ENCODE results near the gene MAP3K8.

The MAP3K8 gene

DNA sequence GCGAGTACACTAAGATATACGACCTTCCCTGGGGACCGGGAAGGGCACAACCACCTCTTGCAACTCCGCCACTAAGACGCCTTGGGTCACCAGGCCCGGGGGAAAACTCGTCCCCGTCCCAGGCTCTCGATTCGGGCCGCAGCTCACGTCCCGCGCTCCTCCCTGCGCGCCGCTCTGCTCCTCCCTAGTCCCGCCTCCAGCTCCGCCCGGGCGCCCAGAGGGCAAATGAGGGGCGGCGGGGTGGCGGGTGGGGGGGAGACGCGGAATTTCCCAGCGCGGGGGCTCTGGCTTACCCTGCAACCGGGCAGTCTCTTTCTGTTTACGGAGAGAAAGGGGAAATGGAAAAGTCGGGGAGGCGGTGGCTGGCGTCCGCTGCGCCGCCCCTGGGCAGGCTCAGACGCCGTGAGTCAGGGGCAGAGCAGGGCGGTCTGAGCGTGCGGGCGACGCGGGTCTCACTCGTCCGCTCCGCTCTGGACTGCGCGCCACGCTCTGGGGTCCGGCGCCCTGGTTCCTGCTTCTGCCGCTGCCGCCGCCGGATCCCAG lies at the start of gene MAP3K8:
Gene MAP3K8 (plus strand): TSS at position 455 of the 543 bp plus-strand sequence. CDS start 4,755 bp downstream, outside the sequence.
- peak within 1 kb of the TSS; percentile 76 for H3K4me3 ChIP-seq (ENCODE audit: low read depth, low read length)
- no peaks in the 10 kb centered on the region for H3K9me3 ChIP-seq (ENCODE audit: control insufficient read depth, insufficient read depth, low read depth, low read length)
- H3K9ac ChIP-seq (ENCODE audit: low read length): peak within 1 kb of the TSS; percentile 54
- H3K27ac ChIP-seq (ENCODE audit: low read depth, low read length): peak within 1 kb of the TSS; percentile 92
- H3K36me3 ChIP-seq (ENCODE audit: control insufficient read depth, insufficient read depth, low read length): peaks cover 4% of the 10 kb centered on the region; the same call in 1 of the 2 replicates
- H3K4me1 ChIP-seq (ENCODE audit: control insufficient read depth, insufficient read depth, low read length): peaks cover 32% of the 10 kb centered on the region
- peaks cover 9% of the 10 kb centered on the region; the same call in 1 of the 2 replicates for H3K27me3 ChIP-seq (ENCODE audit: control insufficient read depth, insufficient read depth, low read length)

DNA sequence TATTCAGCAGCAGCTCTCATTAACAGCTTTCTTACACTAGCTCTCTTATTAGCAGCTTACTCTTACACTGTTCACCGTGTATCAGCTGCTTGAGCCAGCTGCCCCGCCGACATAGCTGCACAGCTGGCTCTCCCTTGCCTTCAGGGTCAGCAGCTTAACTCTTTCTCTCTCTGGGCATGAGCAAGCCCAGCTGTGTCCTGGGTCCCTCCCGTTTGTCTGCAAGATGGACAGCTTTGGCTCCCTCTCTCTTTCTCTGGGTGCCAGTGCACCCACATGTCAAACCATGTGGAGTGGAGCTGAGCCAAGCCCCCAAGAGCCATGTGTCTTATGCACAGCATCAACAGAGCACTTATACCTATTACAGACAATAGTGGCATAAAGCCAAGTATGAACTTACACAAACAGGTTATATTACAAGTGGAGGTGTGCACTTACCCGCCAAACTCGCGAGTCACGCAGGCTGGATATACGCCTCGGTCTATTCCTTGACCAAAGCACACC lies 49.2 kb upstream of the MAP3K8 start:
- Histone ChIP-seq H3K4me3 (ENCODE audit: low read depth, low read length) (no peak overlapping the region), H3K4me1 (ENCODE audit: control insufficient read depth, insufficient read depth, low read length) (no peaks in the 10 kb centered on the region), H3K9me3 (ENCODE audit: control insufficient read depth, insufficient read depth, low read depth, low read length) (no peaks in the 10 kb centered on the region), H3K27ac (ENCODE audit: low read depth, low read length) (no peak overlapping the region), H3K27me3 (ENCODE audit: control insufficient read depth, insufficient read depth, low read length) (no peaks in the 10 kb centered on the region), H3K36me3 (ENCODE audit: control insufficient read depth, insufficient read depth, low read length) (no peaks in the 10 kb centered on the region), H3K9ac (ENCODE audit: low read length) (no peak overlapping the region)

DNA sequence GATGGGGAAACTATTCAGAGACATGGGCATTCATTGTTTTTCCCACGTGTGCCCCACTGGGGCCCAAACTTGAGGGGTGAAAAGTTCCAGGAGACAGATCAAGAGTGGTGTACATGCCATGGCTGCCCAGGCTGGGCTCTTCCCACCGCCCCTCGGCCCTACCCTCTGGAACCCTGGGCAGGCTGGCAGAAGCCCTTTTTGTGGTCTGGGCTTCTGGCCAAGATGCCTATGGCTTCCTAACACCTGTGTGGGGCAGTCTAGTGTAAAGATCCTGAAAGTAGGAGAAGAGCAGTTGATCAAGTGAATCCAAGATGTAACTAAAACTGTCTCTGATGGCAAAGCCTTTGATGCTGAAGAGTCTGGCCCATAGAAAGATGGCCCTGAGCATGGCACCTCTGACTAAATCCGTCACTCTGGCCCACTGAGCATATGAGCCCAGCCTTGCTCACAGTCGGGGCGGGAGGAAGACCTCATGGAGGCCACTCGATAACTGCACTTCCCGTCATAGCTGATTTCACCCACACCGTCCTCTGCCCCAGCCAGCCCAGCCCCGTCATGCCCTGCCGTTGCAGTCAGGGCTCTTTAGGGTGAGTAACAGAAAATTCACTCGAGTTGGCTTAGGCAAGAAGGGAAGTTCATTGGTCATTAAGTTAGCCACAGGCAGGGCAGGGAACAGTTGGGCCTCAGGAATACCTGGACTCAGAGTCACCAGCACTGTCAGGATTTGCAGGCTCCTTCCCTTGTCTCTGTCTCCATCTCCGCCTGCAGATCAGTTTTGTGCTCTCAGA lies 47.0 kb upstream of the MAP3K8 start:
- Histone ChIP-seq H3K27ac (ENCODE audit: low read depth, low read length) (no peak overlapping the region), H3K9me3 (ENCODE audit: control insufficient read depth, insufficient read depth, low read depth, low read length) (no peaks in the 10 kb centered on the region), H3K4me3 (ENCODE audit: low read depth, low read length) (no peak overlapping the region), H3K4me1 (ENCODE audit: control insufficient read depth, insufficient read depth, low read length) (no peaks in the 10 kb centered on the region), H3K27me3 (ENCODE audit: control insufficient read depth, insufficient read depth, low read length) (no peaks in the 10 kb centered on the region), H3K9ac (ENCODE audit: low read length) (no peak overlapping the region), H3K36me3 (ENCODE audit: control insufficient read depth, insufficient read depth, low read length) (no peaks in the 10 kb centered on the region)

DNA sequence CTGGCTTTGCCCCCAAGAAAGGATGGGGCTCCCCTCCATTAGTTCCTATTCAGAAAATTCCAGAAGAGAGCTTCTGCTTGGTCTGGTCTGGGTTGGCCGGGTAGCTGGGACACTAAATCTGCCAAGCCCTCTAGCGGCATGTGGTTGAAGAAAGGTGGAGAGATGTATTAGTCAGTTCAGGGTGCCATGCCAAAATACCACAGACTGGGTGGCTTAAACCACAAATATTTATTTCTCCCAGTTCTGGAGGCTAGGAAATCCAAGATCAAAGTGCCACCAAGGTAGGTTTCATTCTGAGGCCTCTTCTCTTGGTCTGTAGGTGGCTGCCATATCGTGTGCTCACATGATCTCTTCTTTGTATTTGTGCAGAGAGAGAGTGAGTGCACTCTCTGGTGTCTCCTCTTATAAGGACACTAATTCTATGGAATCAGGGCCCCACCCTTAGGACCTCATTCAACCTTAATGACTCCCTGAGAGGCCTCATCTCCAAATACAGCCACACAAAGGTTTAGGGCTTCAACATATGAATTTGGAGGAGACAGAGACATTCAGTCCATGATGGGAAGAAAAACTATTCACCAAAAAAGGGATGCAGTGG lies 46.2 kb upstream of the MAP3K8 start:
- H3K4me3 ChIP-seq (ENCODE audit: low read depth, low read length): no peak overlapping the region
- H3K9me3 ChIP-seq (ENCODE audit: control insufficient read depth, insufficient read depth, low read depth, low read length): no peaks in the 10 kb centered on the region
- H3K4me1 ChIP-seq (ENCODE audit: control insufficient read depth, insufficient read depth, low read length): no peaks in the 10 kb centered on the region
- no peak overlapping the region for H3K9ac ChIP-seq (ENCODE audit: low read length)
- no peak overlapping the region for H3K27ac ChIP-seq (ENCODE audit: low read depth, low read length)
- H3K36me3 ChIP-seq (ENCODE audit: control insufficient read depth, insufficient read depth, low read length): no peaks in the 10 kb centered on the region
- no peaks in the 10 kb centered on the region for H3K27me3 ChIP-seq (ENCODE audit: control insufficient read depth, insufficient read depth, low read length)

DNA sequence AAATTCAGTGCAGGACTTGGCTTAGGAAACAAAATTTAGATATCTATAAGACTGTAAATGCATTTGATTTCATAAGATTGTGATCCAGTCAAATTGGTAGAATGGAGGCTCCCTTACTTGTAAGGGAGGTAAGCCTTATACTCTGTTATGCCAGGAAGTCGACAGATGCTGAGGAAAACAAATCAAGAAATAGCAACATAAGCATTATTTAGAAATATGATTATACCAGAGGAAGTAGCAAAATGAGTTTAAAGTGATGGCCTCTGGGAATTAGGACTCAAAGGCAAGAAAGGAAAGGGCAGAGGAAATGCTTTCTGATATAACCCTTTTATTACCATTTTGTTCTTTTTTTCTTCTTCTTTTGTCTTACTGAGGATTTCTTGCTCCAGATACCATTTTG lies 44.4 kb upstream of the MAP3K8 start:
- H3K27ac ChIP-seq (ENCODE audit: low read depth, low read length): no peak overlapping the region
- no peaks in the 10 kb centered on the region for H3K4me1 ChIP-seq (ENCODE audit: control insufficient read depth, insufficient read depth, low read length)
- H3K36me3 ChIP-seq (ENCODE audit: control insufficient read depth, insufficient read depth, low read length): no peaks in the 10 kb centered on the region
- H3K4me3 ChIP-seq (ENCODE audit: low read depth, low read length): no peak overlapping the region
- no peaks in the 10 kb centered on the region for H3K27me3 ChIP-seq (ENCODE audit: control insufficient read depth, insufficient read depth, low read length)
- H3K9ac ChIP-seq (ENCODE audit: low read length): no peak overlapping the region
- no peaks in the 10 kb centered on the region for H3K9me3 ChIP-seq (ENCODE audit: control insufficient read depth, insufficient read depth, low read depth, low read length)

DNA sequence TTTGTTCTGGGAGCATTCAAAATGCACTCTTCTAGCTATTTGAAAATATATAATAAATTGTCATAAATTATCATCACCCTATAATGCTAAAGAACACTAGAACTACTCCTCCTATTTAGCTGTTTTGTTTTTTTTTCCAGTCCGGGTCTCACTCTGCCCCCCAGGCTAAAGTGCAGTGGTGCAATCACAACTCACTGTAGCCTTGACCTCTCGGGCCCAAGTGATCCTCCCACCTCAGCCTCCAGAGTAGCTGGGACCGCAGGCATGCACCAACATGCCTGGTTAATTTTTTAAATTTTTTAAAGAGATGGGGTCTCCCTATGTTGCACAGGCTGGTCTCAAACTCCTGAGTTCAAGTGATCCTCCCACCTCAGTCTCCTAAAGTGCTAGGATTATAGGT lies 43.8 kb upstream of the MAP3K8 start:
- H3K9me3 ChIP-seq (ENCODE audit: control insufficient read depth, insufficient read depth, low read depth, low read length): no peaks in the 10 kb centered on the region
- H3K4me1 ChIP-seq (ENCODE audit: control insufficient read depth, insufficient read depth, low read length): no peaks in the 10 kb centered on the region
- no peak overlapping the region for H3K27ac ChIP-seq (ENCODE audit: low read depth, low read length)
- no peaks in the 10 kb centered on the region for H3K36me3 ChIP-seq (ENCODE audit: control insufficient read depth, insufficient read depth, low read length)
- no peak overlapping the region for H3K9ac ChIP-seq (ENCODE audit: low read length)
- H3K4me3 ChIP-seq (ENCODE audit: low read depth, low read length): no peak overlapping the region
- H3K27me3 ChIP-seq (ENCODE audit: control insufficient read depth, insufficient read depth, low read length): no peaks in the 10 kb centered on the region

DNA sequence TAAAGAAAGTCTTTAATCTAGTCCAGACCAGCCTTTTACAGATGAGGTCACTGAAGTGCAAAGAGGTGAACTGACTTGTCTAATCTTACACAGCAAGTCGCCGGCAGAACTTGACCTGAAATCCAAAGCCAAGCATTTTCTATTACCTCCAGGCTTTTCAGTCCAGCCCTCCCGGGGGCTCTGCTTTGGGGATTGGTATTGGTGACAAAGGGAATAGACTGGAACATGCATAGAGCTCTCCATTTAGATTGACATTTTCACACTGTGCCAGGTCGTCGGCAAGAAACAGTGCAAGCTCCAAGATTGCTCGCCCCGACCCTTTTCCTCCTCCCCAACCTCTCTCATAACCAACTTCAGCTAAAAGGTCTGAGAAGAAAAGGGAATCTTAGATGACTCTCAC lies 42.7 kb upstream of the MAP3K8 start:
- H3K4me1 ChIP-seq (ENCODE audit: control insufficient read depth, insufficient read depth, low read length): no peaks in the 10 kb centered on the region
- H3K4me3 ChIP-seq (ENCODE audit: low read depth, low read length): no peak overlapping the region
- no peak overlapping the region for H3K9ac ChIP-seq (ENCODE audit: low read length)
- H3K9me3 ChIP-seq (ENCODE audit: control insufficient read depth, insufficient read depth, low read depth, low read length): no peaks in the 10 kb centered on the region
- H3K36me3 ChIP-seq (ENCODE audit: control insufficient read depth, insufficient read depth, low read length): no peaks in the 10 kb centered on the region
- H3K27me3 ChIP-seq (ENCODE audit: control insufficient read depth, insufficient read depth, low read length): no peaks in the 10 kb centered on the region
- H3K27ac ChIP-seq (ENCODE audit: low read depth, low read length): no peak overlapping the region

DNA sequence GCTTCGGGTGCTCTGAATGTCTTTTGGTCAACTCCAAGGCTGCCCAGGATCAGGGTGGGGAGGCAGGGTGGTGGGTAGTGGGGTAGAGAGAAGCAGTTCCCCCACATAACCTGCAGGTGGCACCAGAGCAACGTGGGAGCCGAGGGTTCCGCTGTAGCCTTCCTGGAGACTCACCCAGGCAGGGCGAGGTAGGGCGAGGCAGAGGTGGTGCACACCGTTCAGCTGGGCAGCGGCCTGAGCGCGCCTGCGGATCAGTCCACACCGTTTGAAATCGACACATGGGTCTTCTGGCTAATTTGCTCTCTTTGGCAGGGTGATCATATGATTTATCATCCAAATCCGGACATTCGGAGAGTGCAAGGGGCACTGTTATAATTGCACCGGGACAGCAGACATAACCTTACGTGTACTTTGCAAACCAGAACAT lies 41.4 kb upstream of the MAP3K8 start:
- no peaks in the 10 kb centered on the region for H3K9me3 ChIP-seq (ENCODE audit: control insufficient read depth, insufficient read depth, low read depth, low read length)
- no peaks in the 10 kb centered on the region for H3K27me3 ChIP-seq (ENCODE audit: control insufficient read depth, insufficient read depth, low read length)
- no peak overlapping the region for H3K4me3 ChIP-seq (ENCODE audit: low read depth, low read length)
- no peak overlapping the region for H3K27ac ChIP-seq (ENCODE audit: low read depth, low read length)
- no peaks in the 10 kb centered on the region for H3K36me3 ChIP-seq (ENCODE audit: control insufficient read depth, insufficient read depth, low read length)
- H3K9ac ChIP-seq (ENCODE audit: low read length): no peak overlapping the region
- no peaks in the 10 kb centered on the region for H3K4me1 ChIP-seq (ENCODE audit: control insufficient read depth, insufficient read depth, low read length)

DNA sequence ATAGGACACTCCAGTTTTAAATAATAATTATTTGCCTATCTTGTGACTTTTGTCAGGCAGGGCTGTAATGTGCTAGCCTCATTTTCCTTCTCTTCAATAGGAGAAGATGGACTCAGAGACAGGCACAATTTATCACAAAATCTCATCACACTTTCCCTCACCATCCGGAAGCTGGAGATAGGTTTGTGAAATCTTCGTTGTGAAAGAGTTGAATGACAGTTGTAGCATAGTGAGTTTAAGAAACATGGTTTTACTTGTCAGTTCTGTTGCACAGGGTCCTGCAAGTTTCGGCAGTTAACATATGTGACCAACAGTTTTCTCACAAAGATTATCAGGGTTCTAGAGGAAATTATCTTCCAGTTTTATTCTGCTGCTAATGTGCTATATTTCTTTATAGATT lies 37.7 kb upstream of the MAP3K8 start:
- H3K27ac ChIP-seq (ENCODE audit: low read depth, low read length): no peak overlapping the region
- H3K36me3 ChIP-seq (ENCODE audit: control insufficient read depth, insufficient read depth, low read length): no peaks in the 10 kb centered on the region
- no peaks in the 10 kb centered on the region for H3K4me1 ChIP-seq (ENCODE audit: control insufficient read depth, insufficient read depth, low read length)
- no peak overlapping the region for H3K9ac ChIP-seq (ENCODE audit: low read length)
- no peak overlapping the region for H3K4me3 ChIP-seq (ENCODE audit: low read depth, low read length)
- no peaks in the 10 kb centered on the region for H3K27me3 ChIP-seq (ENCODE audit: control insufficient read depth, insufficient read depth, low read length)
- no peaks in the 10 kb centered on the region for H3K9me3 ChIP-seq (ENCODE audit: control insufficient read depth, insufficient read depth, low read depth, low read length)

DNA sequence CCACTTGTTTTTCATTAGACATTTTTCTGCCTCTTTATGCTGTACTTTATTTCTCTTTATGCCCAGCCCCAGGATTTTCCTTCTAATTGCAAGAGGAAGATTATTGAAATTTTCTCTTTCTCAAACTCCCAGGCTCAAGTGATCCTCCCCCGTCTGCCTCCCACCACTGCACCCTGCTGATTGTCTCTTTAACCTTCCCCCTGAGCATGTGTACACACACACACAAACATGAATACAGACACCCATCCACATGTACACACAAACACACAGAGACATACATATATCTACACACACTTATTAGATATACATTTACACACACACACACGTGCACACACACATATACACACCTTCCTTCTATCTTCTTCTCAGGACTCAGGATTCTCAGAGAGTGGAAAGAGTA lies 37.3 kb upstream of the MAP3K8 start:
- no peaks in the 10 kb centered on the region for H3K36me3 ChIP-seq (ENCODE audit: control insufficient read depth, insufficient read depth, low read length)

DNA sequence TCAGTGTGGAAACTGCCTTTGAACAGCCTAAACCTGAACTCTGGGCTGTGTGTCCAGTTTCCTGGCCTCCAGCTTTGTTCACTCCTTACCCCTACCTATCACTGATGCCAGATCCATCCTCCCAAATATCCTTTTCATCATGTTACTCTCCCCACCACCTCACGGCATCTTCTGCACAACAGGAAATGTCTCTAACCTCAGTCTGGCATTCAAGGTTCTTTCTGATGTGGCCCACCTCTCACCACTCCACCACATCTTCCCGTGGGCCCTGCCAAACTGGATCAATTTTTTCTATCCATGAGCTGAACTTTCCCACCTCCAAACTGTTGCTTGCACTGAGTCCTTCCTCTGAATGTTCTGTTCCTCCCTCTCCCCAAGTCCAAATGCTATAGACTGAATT lies 35.8 kb upstream of the MAP3K8 start:
- Histone ChIP-seq H3K4me1 (ENCODE audit: control insufficient read depth, insufficient read depth, low read length) (no peaks in the 10 kb centered on the region), H3K27ac (ENCODE audit: low read depth, low read length) (no peak overlapping the region), H3K36me3 (ENCODE audit: control insufficient read depth, insufficient read depth, low read length) (no peaks in the 10 kb centered on the region), H3K9ac (ENCODE audit: low read length) (no peak overlapping the region), H3K27me3 (ENCODE audit: control insufficient read depth, insufficient read depth, low read length) (no peaks in the 10 kb centered on the region), H3K4me3 (ENCODE audit: low read depth, low read length) (no peak overlapping the region), H3K9me3 (ENCODE audit: control insufficient read depth, insufficient read depth, low read depth, low read length) (no peaks in the 10 kb centered on the region)

More for the DNA sequence above, 37.3 kb upstream of the MAP3K8 start:
- H3K4me3 ChIP-seq (ENCODE audit: low read depth, low read length): no peak overlapping the region
- H3K27ac ChIP-seq (ENCODE audit: low read depth, low read length): no peak overlapping the region
- no peaks in the 10 kb centered on the region for H3K27me3 ChIP-seq (ENCODE audit: control insufficient read depth, insufficient read depth, low read length)
- no peaks in the 10 kb centered on the region for H3K9me3 ChIP-seq (ENCODE audit: control insufficient read depth, insufficient read depth, low read depth, low read length)
- H3K4me1 ChIP-seq (ENCODE audit: control insufficient read depth, insufficient read depth, low read length): no peaks in the 10 kb centered on the region
- H3K9ac ChIP-seq (ENCODE audit: low read length): no peak overlapping the region

All from HUES6 (cell line).